ENCODE measurements around the gene SLC12A8. TPM values are rescaled to one million over a fixed set of nuclear protein-coding genes. Genes with fewer than 3 reads are reported as not detected.

SLC12A8 gene
- total and polyA plus RNA-seq, 9 of the 15 experiments (the other 6 are each of a cell fraction or from before 2014, with no cell fraction given): 0.04 to 0.33 (median 0.09) TPM; not detected in 4

GRCh38 chr3:125238759-125239158 lies 26.2 kb upstream of the SLC12A8 start:
- intact Hi-C loops (cut with micrococcal nuclease): no loop called here
- TF ChIP-seq SMAD1 (IDR thresholded peaks at IDR 0.05; ENCODE audit: low read depth, low read length, partially characterized antibody): no peak
- no peak for TF ChIP-seq PHTF2 (CRISPR knock-in tag; IDR thresholded peaks at IDR 0.05)
- TF ChIP-seq THRAP3 (IDR thresholded peaks at IDR 0.05; ENCODE audit: borderline replicate concordance): no peak
- no peak for TF ChIP-seq MTA3 (IDR thresholded peaks at IDR 0.05; ENCODE audit: borderline replicate concordance)
- no peak for TF ChIP-seq ZNF398 (CRISPR knock-in tag; IDR thresholded peaks at IDR 0.05)
- no peak for TF ChIP-seq ZBTB33 (CRISPR knock-in tag; IDR thresholded peaks at IDR 0.05)
- TF ChIP-seq KLF13 (tag; IDR thresholded peaks at IDR 0.05; ENCODE audit: borderline replicate concordance, low read depth): no peak
- TF ChIP-seq ZNF449 (CRISPR knock-in tag; IDR thresholded peaks at IDR 0.05): no peak

More at GRCh38 chr3:125238759-125239158, 26.2 kb upstream of the SLC12A8 start:
- Histone ChIP-seq H3K9ac (ENCODE audit: insufficient read depth in 1 of 2, low read depth in 2 of 2, low read length in 2 of 2) (no peak overlapping the region), H3K4me1 (replicated peaks in 1 of 2; ENCODE audit: control insufficient read depth in 2 of 2, insufficient read depth in 2 of 2, low read length in 2 of 2) (no peaks in the 10 kb centered on the region), H3K27me3 (ENCODE audit: control insufficient read depth in 2 of 2, insufficient read depth in 2 of 2, low read length in 2 of 2) (no peaks in the 10 kb centered on the region), H3K79me2 (ENCODE audit: control insufficient read depth, insufficient read depth, low read length) (no peaks in the 10 kb centered on the region), H2AFZ (ENCODE audit: low read depth, low read length) (no peak overlapping the region), H3K9me1 (ENCODE audit: control insufficient read depth, insufficient read depth, low read length) (no peaks in the 10 kb centered on the region), H3K4me2 (ENCODE audit: insufficient read depth, low read length) (no peak overlapping the region), H3K27ac (ENCODE audit: extremely low read depth, low read depth, low read length) (no peak overlapping the region), H4K20me1 (replicated peaks; ENCODE audit: control insufficient read depth, insufficient read depth, low read length) (no peaks in the 10 kb centered on the region), H3K4me3 (no peak overlapping the region), H3K9me3 (replicated peaks; ENCODE audit: control insufficient read depth, insufficient read depth, low read depth, low read length) (no peaks in the 10 kb centered on the region), H3K36me3 (ENCODE audit: control insufficient read depth, insufficient read depth, low read length) (0 out of 3 replicates have a peak, but pooled peaks cover 2% of the 10 kb centered on the region)
- 89% methylated on average over 3 of the region's 3 CpGs for WGBS (ENCODE audit: insufficient coverage, low coverage, missing lambda C conversion rate)
- no peak for FAIRE-seq
- ChIA-PET POLR2A (no interaction called here), CTCF (ENCODE audit: low intra/inter-chr PET ratio) (no interaction called here)
- DNase-seq (ENCODE audit: extremely low read depth in 1 of 4, low spot score in 3 of 4): no peak
- BruUV-seq (replicated peaks): no TSS peak
- no peak for ATAC-seq
- in situ Hi-C loops (cut with MboI): no loop called here
